K562 (cell line): ENCODE data around the gene RPS6KA2. TPM values are rescaled to one million over a fixed set of nuclear protein-coding genes. Genes with fewer than 3 reads are reported as not detected.
A peak's percentile ranks its signal among the peaks of the same experiment; 100 is the strongest.

Experiments used
- ARNT ChIP-seq, 2 experiments: fragments of 450-650 bp; IDR thresholded peaks; 2 replicates each; pipeline ENCODE4 v1.6.1; 2016; ENCODE audit warnings: mild to moderate bottlenecking in 1 of 2
- BRCA1 ChIP-seq, 2 experiments: fragments of 450-650 bp in 1 of 2; sonication (generic) in 1 of 2; formaldehyde crosslinking in 1 of 2; IDR thresholded peaks; 2 replicates each; pipeline versions ENCODE4 v1.5.0 to v1.6.1; 2017 to 2020; ENCODE audit warnings: mild to moderate bottlenecking in 1 of 2, missing genetic modification reagents in 1 of 2
- RAD21 ChIP-seq, 2 experiments: fragments of 250-450 bp in 1 of 2; fragments of 450-650 bp in 1 of 2; sonication (Bioruptor Pico) in 1 of 2; formaldehyde crosslinking in 1 of 2; IDR thresholded peaks in 1 of 2; conservative IDR thresholded peaks in 1 of 2; 2 replicates each; pipeline versions ENCODE4 v1.4.0 to v1.8.0; 2020 to 2022; ENCODE audit warnings: mild to moderate bottlenecking in 2 of 2, moderate library complexity in 1 of 2
- SMARCA5 ChIP-seq: fragments of 450-650 bp; IDR thresholded peaks from 2 replicates; pipeline ENCODE4 v1.6.1; 2016
- SRF ChIP-seq, 2 experiments: fragments of 250-450, 450-650 bp in 1 of 2; sonication (Bioruptor Pico) in 1 of 2; sonication (generic) in 1 of 2; formaldehyde crosslinking; IDR thresholded peaks; 2 replicates each; pipeline versions ENCODE4 v1.5.0 to v1.5.1; 2020 to 2022; ENCODE audit warnings: mild to moderate bottlenecking in 1 of 2, missing genetic modification reagents in 1 of 2
- polyA plus RNA-seq, 8 experiments: library from polyadenylated mRNA; depleted of rRNA in 4 of 8; stranded (reverse) in 5 of 8; unstranded in 3 of 8; fragments of >200 nt; fragmentation: Nextera tagmentation in 2 of 8; fragmentation: Illumina TruSeq in 1 of 8; extraction: Ambion mirVana in 2 of 8; extraction: Trizol in 1 of 8; gene quantifications; 2 replicates each; pipeline versions ENCODE4 v1.2.1 to v1.2.3, GENCODE V29; 2011 to 2014; ENCODE audit warnings: inconsistent platforms in 1 of 8, missing spikeins in 1 of 8
- total RNA-seq, 7 experiments: library from RNA; depleted of rRNA in 6 of 7; stranded (reverse); fragments of >200 nt in 6 of 7; fragmentation: Illumina TruSeq in 2 of 7; extraction: Trizol in 2 of 7; gene quantifications; 2 replicates each; pipeline versions ENCODE4 v1.2.1 to v1.2.3, GENCODE V29; 2011 to 2021; ENCODE audit warnings: low replicate concordance in 1 of 7
- TF ChIP-seq, protein P1 (sequence below), 2 experiments: fragments of 450-650 bp in 1 of 2; sonication (generic) in 1 of 2; formaldehyde crosslinking in 1 of 2; IDR thresholded peaks in 1 of 2; conservative IDR thresholded peaks in 1 of 2; 2 replicates each; pipeline versions ENCODE4 v1.6.1 to v1.8.1; 2016 to 2023; ENCODE audit warnings: mild to moderate bottlenecking in 2 of 2, moderate library complexity in 2 of 2, inconsistent platforms in 1 of 2, missing genetic modification reagents in 1 of 2
- TF ChIP-seq, protein P2 (sequence below): fragments of 450-650 bp; formaldehyde crosslinking; IDR thresholded peaks from 2 replicates; pipeline ENCODE4 v1.4.0; 2020; ENCODE audit warnings: mild to moderate bottlenecking, moderate library complexity
- TF ChIP-seq, protein P3 (sequence below): fragments of 250-450 bp; sonication (Bioruptor Pico); IDR thresholded peaks from 2 replicates; pipeline ENCODE4 v1.5.0; 2021; ENCODE audit warnings: mild to moderate bottlenecking, moderate library complexity
- TF ChIP-seq, protein P4 (sequence below), 3 experiments: fragments of 200-800 bp in 1 of 3; fragments of 250-450 bp in 1 of 3; fragments of 450-650 bp in 1 of 3; sonication (Bioruptor Pico) in 1 of 3; sonication (Bioruptor generic) in 1 of 3; formaldehyde crosslinking in 1 of 3; IDR thresholded peaks; 2 replicates each; pipeline versions ENCODE4 v1.6.1 to v1.8.0; 2016 to 2022; ENCODE audit warnings: mild to moderate bottlenecking in 2 of 3, missing genetic modification characterization in 2 of 3, missing compliant biosample characterization in 1 of 3, moderate library complexity in 1 of 3
- TF ChIP-seq, protein P5 (sequence below), 3 experiments: IDR thresholded peaks in 2 of 3; conservative IDR thresholded peaks in 1 of 3; 2 replicates each; pipeline ENCODE4 v1.5.1; 2011 to 2012; ENCODE audit warnings: low read length in 3 of 3, mild to moderate bottlenecking in 3 of 3, control low read depth in 2 of 3, improper control_type of control experiment in 1 of 3, inconsistent platforms in 1 of 3, low read depth in 1 of 3, mixed read lengths in 1 of 3, moderate library complexity in 1 of 3; ENCODE audit not compliant: insufficient read depth in 2 of 3

The RPS6KA2 gene
- total and polyA plus RNA-seq, 9 of the 15 experiments (the other 6 are each of a cell fraction or from before 2014, with no cell fraction given) = 0.29 to 1.00 (median 0.53) TPM

DNA sequence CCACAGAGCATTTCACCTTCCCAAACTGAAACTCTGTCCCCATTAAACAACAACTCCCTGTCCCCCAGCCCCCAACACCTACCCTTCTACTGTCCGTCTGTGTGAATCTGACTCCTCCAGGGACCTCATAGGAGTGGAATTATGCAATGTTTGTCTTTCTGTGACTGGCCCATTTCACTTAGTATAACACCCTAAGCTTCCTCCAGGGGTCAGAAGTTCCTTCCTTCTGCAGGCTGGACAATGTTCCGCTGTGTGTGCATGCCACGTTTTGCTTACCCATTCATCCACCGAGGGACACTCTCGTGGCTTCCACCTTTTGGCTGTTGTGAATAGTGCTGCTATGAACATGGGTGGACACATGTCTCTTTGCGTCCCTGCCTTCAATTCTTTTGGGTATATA is 206.7 kb downstream of the RPS6KA2 start (continued):
- TF ChIP-seq, protein P1, sequence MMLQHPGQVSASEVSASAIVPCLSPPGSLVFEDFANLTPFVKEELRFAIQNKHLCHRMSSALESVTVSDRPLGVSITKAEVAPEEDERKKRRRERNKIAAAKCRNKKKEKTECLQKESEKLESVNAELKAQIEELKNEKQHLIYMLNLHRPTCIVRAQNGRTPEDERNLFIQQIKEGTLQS (IDR thresholded peaks at IDR 0.05) = 0 out of 2 replicates have a peak, but pooled peaks have one; percentile 25
- TF ChIP-seq, protein P1 (CRISPR knock-in tag; conservative IDR thresholded peaks at IDR 0.05) = no peak
- TF ChIP-seq SMARCA5 (no peak), RAD21 (CRISPR knock-in tag; conservative IDR thresholded peaks at IDR 0.05 in 1 of 2, IDR thresholded peaks at IDR 0.05 in 1 of 2) (peak; percentile 42 to 57), ARNT (IDR thresholded peaks at IDR 0.05) (no peak), BRCA1 (IDR thresholded peaks at IDR 0.05) (no peak), BRCA1 (CRISPR knock-in tag; IDR thresholded peaks at IDR 0.05) (no peak), SRF (CRISPR knock-in tag; IDR thresholded peaks at IDR 0.05) (no peak)
- TF ChIP-seq, protein P2, sequence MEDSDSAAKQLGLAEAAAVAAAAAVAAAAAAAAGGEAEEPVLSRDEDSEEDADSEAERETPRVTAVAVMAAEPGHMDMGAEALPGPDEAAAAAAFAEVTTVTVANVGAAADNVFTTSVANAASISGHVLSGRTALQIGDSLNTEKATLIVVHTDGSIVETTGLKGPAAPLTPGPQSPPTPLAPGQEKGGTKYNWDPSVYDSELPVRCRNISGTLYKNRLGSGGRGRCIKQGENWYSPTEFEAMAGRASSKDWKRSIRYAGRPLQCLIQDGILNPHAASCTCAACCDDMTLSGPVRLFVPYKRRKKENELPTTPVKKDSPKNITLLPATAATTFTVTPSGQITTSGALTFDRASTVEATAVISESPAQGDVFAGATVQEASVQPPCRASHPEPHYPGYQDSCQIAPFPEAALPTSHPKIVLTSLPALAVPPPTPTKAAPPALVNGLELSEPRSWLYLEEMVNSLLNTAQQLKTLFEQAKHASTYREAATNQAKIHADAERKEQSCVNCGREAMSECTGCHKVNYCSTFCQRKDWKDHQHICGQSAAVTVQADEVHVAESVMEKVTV = 0 out of 2 replicates have a peak, but pooled peaks have one; percentile 22
- TF ChIP-seq, protein P3, sequence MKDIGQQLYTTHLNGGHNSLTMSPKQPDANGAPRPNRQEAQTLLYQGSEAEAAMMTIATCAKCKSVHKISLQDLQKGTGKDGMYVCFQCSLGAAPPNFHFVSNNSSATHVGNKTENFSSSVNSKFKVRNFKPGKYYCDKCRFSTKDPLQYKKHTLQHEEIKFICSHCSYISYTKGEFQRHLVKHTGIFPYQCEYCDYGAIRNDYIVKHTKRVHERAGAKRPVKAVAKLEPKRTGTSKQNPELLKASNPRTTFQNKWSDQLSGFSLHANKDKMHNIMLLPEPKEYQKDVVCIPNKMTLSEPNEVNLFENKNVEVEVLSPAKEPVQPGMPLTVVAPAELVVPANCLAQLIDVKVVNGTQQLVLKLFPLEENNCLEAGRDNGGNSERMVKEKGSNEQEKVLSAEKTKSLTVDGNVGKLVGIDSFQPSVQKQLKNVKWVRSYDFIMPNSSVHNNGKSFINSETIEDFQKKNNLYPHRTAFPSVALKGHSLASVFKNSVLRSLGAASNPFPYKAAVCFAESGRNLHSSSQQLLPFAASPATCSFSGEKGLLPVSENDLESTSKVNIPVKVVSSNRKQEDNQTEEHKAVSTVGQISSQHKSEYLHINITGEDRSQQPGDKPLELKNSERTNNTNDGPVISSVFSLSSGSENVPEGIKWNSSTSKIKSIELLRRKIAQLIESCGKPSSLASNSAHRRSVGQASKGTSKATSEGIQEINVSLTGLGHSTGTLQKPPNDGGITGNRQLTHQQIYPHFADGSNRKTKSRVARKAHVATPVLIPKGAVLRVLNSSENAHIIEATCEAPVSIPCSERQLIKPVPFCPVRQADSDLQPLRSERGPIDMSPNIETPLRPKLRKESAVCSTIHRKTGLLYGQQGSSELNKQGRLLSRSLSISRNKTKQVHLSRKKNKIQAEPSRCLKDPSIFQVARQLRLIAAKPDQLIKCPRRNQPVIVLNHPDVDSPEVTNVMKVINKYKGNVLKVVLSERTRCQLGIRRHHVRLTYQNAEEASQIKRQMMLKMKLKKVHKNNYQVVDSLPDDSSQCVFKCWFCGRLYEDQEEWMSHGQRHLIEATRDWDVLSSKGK (CRISPR knock-in tag) = no peak
- TF ChIP-seq, protein P4, sequence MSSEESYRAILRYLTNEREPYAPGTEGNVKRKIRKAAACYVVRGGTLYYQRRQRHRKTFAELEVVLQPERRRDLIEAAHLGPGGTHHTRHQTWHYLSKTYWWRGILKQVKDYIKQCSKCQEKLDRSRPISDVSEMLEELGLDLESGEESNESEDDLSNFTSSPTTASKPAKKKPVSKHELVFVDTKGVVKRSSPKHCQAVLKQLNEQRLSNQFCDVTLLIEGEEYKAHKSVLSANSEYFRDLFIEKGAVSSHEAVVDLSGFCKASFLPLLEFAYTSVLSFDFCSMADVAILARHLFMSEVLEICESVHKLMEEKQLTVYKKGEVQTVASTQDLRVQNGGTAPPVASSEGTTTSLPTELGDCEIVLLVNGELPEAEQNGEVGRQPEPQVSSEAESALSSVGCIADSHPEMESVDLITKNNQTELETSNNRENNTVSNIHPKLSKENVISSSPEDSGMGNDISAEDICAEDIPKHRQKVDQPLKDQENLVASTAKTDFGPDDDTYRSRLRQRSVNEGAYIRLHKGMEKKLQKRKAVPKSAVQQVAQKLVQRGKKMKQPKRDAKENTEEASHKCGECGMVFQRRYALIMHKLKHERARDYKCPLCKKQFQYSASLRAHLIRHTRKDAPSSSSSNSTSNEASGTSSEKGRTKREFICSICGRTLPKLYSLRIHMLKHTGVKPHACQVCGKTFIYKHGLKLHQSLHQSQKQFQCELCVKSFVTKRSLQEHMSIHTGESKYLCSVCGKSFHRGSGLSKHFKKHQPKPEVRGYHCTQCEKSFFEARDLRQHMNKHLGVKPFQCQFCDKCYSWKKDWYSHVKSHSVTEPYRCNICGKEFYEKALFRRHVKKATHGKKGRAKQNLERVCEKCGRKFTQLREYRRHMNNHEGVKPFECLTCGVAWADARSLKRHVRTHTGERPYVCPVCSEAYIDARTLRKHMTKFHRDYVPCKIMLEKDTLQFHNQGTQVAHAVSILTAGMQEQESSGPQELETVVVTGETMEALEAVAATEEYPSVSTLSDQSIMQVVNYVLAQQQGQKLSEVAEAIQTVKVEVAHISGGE (CRISPR knock-in tag; IDR thresholded peaks at IDR 0.05) = no peak
- TF ChIP-seq, protein P5, sequence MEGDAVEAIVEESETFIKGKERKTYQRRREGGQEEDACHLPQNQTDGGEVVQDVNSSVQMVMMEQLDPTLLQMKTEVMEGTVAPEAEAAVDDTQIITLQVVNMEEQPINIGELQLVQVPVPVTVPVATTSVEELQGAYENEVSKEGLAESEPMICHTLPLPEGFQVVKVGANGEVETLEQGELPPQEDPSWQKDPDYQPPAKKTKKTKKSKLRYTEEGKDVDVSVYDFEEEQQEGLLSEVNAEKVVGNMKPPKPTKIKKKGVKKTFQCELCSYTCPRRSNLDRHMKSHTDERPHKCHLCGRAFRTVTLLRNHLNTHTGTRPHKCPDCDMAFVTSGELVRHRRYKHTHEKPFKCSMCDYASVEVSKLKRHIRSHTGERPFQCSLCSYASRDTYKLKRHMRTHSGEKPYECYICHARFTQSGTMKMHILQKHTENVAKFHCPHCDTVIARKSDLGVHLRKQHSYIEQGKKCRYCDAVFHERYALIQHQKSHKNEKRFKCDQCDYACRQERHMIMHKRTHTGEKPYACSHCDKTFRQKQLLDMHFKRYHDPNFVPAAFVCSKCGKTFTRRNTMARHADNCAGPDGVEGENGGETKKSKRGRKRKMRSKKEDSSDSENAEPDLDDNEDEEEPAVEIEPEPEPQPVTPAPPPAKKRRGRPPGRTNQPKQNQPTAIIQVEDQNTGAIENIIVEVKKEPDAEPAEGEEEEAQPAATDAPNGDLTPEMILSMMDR (IDR thresholded peaks at IDR 0.05 in 2 of 3, conservative IDR thresholded peaks at IDR 0.05 in 1 of 3; ENCODE audit: insufficient read depth in 2 of 3, low read depth in 1 of 3, low read length in 3 of 3) = peak; percentile 46 to 58 (median 55)
